ENCODE data around the gene PCSK2.

Gene PCSK2

DNA sequence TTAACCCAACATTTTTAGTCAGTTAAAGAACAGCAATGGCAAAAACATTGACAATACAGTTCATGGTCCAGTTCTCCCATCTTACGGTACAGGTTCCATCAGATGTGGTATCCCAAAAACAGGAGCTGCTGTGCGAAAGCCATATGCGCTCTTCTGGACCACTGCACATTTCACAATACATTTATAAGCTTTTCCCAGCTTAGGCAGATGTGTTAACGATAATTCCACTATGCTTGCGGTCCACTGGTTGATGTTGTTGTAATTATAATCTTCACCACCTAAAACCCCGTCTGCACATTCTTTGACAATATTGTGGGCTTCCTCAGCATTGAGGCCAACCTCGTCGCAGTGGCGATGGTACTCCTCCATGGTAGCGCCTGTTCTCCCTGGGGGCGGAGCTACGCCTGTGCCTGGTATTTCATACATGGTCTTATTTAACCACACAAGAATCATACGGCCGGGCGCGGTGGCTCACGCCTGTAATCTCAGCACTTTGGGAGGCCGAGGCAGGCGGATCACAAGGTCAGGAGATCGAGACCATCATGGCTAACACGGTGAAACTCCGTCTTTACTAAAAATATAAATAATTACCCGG is 252.3 kb downstream of the PCSK2 start:
- TF ChIP-seq, protein P1, sequence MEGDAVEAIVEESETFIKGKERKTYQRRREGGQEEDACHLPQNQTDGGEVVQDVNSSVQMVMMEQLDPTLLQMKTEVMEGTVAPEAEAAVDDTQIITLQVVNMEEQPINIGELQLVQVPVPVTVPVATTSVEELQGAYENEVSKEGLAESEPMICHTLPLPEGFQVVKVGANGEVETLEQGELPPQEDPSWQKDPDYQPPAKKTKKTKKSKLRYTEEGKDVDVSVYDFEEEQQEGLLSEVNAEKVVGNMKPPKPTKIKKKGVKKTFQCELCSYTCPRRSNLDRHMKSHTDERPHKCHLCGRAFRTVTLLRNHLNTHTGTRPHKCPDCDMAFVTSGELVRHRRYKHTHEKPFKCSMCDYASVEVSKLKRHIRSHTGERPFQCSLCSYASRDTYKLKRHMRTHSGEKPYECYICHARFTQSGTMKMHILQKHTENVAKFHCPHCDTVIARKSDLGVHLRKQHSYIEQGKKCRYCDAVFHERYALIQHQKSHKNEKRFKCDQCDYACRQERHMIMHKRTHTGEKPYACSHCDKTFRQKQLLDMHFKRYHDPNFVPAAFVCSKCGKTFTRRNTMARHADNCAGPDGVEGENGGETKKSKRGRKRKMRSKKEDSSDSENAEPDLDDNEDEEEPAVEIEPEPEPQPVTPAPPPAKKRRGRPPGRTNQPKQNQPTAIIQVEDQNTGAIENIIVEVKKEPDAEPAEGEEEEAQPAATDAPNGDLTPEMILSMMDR (IDR thresholded peaks at IDR 0.05; ENCODE audit: borderline replicate concordance, insufficient read depth, low read depth, low read length), result no peak

DNA sequence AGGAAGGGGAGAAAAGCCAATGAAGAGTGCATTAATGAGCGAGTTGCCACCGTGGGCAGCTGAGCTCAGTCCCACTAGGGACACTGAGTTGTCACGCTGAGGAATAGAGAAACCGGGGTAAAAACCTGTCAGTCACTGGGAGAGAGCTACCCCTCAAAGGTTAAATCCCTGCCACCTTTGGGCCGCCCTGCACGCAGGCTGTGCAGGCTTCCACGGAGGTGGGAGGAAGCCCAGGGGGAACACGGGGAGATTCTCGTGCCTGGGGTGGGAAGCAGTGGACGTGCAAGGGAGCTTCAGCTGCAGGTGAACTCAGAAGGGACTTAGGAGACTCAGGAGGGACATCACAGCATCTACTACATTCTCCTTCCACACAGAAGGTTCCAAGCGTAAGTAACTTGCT is 253.9 kb downstream of the PCSK2 start:
- TF ChIP-seq, protein P1 (IDR thresholded peaks at IDR 0.05; ENCODE audit: borderline replicate concordance, insufficient read depth, low read depth, low read length), result no peak
- H3K4me3 ChIP-seq (ENCODE audit: low read depth, low read length), result no peak overlapping the region

More for the DNA sequence above, 252.3 kb downstream of the PCSK2 start:
- no peak overlapping the region for H3K4me3 ChIP-seq (ENCODE audit: low read depth, low read length)

DNA sequence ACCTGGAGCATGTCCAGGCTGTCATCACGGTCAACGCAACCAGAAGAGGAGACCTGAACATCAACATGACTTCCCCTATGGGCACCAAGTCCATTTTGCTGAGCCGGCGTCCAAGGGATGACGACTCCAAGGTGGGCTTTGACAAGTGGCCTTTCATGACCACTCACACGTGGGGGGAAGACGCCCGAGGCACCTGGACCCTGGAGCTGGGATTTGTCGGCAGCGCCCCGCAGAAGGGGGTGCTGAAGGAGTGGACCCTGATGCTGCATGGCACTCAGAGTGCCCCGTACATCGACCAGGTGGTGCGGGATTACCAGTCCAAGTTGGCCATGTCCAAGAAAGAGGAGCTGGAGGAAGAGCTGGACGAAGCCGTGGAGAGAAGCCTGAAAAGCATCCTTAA is 254.8 kb downstream of the PCSK2 start:
- TF ChIP-seq, protein P1 (IDR thresholded peaks at IDR 0.05; ENCODE audit: borderline replicate concordance, insufficient read depth, low read depth, low read length), result no peak
- H3K4me3 ChIP-seq (ENCODE audit: low read depth, low read length), result no peak overlapping the region

DNA sequence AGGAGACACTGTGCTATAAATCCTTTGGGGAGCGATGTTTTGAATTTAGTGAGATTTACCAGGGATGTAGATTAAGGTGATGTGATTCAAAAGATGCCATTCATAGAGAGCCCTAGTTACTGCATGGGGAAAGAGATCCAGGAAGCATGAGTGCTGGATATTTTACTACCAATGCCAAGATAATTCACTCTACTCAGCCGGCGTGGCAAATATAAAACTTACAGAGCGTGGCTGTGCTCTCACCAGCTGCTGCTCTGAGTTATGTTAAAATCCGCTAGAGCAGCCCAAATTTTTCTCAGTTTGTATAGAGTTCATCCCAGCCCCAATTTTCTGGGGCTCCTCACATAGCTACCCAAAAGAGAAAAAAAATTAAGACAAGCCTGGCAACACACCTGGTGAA is 255.7 kb downstream of the PCSK2 start:
- no peak overlapping the region for H3K4me3 ChIP-seq (ENCODE audit: low read depth, low read length)
- TF ChIP-seq, protein P1 (IDR thresholded peaks at IDR 0.05; ENCODE audit: borderline replicate concordance, insufficient read depth, low read depth, low read length), result no peak

DNA sequence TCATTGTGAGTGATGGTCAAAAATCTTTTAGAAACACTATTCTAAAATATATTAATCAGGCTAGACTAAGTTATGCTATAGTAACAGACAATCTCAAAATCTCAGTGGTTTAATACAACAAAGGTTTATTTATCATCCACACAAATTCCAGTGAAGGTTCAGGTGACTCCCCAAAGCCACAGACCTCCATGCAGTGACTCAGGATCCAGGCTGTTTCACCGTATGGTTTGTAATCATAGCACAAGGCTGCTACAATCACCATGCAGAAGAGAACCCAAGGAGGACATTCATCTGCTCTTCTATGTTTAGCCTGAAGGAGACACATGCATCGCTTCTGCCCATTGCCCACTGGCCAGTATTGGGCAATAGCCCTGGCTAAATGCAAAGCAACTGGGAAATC is 258.2 kb downstream of the PCSK2 start:
- no peak overlapping the region for H3K4me3 ChIP-seq (ENCODE audit: low read depth, low read length)
- TF ChIP-seq, protein P1 (IDR thresholded peaks at IDR 0.05; ENCODE audit: borderline replicate concordance, insufficient read depth, low read depth, low read length), result no peak

DNA sequence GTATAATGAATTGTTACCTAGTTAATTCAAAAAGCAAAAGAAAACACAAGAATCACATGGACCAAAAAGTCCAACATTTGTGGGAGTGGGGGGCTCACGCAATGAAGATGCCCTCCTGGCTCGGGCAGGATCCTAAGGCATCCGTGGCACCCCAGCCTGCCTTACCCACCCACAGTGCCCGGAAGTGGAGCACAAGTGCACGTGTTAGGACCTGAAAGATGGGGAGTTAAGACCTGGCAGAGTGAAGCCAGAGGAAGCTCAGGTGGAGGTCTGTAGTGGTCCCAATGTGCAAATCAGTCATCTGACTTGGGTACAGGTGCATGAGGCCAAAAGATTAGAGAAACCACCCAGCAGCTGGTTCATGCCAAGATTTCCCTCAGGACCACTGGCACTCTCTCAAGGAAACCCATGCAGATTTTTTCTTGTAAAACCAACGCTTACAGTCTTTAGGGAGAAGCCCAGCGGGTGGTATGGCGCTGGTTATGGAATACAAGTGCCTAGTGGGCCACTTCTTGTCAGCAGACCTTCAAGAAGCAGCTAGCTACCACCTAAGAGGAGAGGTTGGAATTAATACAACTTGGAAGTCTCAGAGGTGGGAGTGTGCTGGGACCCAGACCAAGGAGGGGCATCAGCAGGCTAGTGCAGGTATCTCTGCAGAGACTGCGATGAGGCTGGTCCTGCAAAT is 262.2 kb downstream of the PCSK2 start:
- H3K4me3 ChIP-seq (ENCODE audit: low read depth, low read length), result no peak overlapping the region
- TF ChIP-seq, protein P1 (IDR thresholded peaks at IDR 0.05; ENCODE audit: borderline replicate concordance, insufficient read depth, low read depth, low read length), result no peak

DNA sequence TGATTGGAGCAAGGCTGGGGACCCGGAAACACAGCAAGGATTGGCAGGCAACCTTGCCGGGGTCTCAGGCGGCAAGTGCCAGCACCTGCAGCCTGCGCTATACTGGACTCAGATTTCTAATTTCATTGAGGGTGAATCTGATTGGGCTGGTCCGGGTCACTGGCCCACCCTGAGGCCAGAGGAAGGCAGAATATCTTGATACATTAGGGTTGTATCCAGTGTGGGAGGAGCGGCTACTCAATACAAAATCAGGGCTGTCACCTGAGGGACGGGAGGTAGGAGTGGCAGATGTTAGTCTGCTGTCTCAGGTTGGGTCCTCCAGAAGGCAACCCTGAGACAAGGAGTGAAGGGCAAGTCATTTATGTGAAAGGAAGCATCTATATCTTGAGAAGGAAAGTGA is 263.7 kb downstream of the PCSK2 start:
- TF ChIP-seq, protein P1 (IDR thresholded peaks at IDR 0.05; ENCODE audit: borderline replicate concordance, insufficient read depth, low read depth, low read length), result no peak
- H3K4me3 ChIP-seq (ENCODE audit: low read depth, low read length), result no peak overlapping the region
